H1 (cell line): ENCODE data around the gene PGLYRP4. TPM values are rescaled to one million over a fixed set of nuclear protein-coding genes. Genes with fewer than 3 reads are reported as not detected.

Experiments
- CTCF ChIA-PET: fragments of 300-600 bp; sonication (Branson Sonifier 250); formaldehyde crosslinking; loops from one replicate; lab custom pipeline; 2021; ENCODE audit not compliant: partially characterized antibody; lab: Charles Lee
- POLR2A ChIA-PET: fragments of 300-600 bp; sonication (Branson Sonifier 250); formaldehyde crosslinking; loops from one replicate; lab custom pipeline; 2021; ENCODE audit warnings: inconsistent platforms; ENCODE audit not compliant: partially characterized antibody; lab: Charles Lee
- DNase-seq, 2 experiments: peaks; one replicate each; pipeline versions ENCODE4 v3.0.0 to v3.0.0-alpha.2; 2010 to 2022; ENCODE audit warnings: low spot score in 2 of 2, low read depth in 1 of 2, mixed read lengths in 1 of 2
- FAIRE-seq: peaks from 2 replicates; lab custom pipeline; 2011; peaks lifted over from hg19 to GRCh38; lab: Jason Lieb, UNC
- H2AFZ ChIP-seq: 2 replicates; pipeline ENCODE4 v1.8.1; 2012; ENCODE audit warnings: low read length, inconsistent platforms
- H2AK5ac ChIP-seq: 2 replicates; pipeline ENCODE4 v1.6.1; 2013; ENCODE audit warnings: low read depth, low read length
- H2BK120ac ChIP-seq: replicated peaks from 2 replicates; pipeline ENCODE3; 2013; ENCODE audit warnings: low read depth, low read length, inconsistent platforms
- H2BK12ac ChIP-seq: 2 replicates; pipeline ENCODE4 v1.6.1; 2013; ENCODE audit warnings: low read depth, low read length
- H2BK15ac ChIP-seq: 2 replicates; pipeline ENCODE4 v1.6.1; 2013; ENCODE audit warnings: low read length
- H2BK20ac ChIP-seq: 2 replicates; pipeline ENCODE4 v1.6.1; 2013; ENCODE audit warnings: low read length
- H2BK5ac ChIP-seq: 2 replicates; pipeline ENCODE4 v1.6.1; 2013; ENCODE audit warnings: low read depth, low read length
- H3K14ac ChIP-seq: 2 replicates; pipeline ENCODE4 v1.6.1; 2013; ENCODE audit warnings: inconsistent platforms; ENCODE audit not compliant: insufficient read length
- H3K18ac ChIP-seq: 2 replicates; pipeline ENCODE4 v1.6.1; 2013; ENCODE audit warnings: low read length; ENCODE audit errors: extremely low read depth
- H3K23ac ChIP-seq: 2 replicates; pipeline ENCODE4 v1.6.1; 2013; ENCODE audit warnings: inconsistent platforms; ENCODE audit not compliant: insufficient read length
- H3K23me2 ChIP-seq: 2 replicates; pipeline ENCODE4 v1.6.1; 2013; ENCODE audit warnings: low read depth, low read length
- H3K27ac ChIP-seq: 2 replicates; pipeline ENCODE4 v1.6.1; 2011; ENCODE audit warnings: low read depth, low read length, inconsistent platforms
- H3K27me3 ChIP-seq, 4 experiments: replicated peaks in 1 of 4; 1 replicate in 1 of 4; 2 replicates in 3 of 4; pipeline versions ENCODE4 v1.6.1 to v1.8.1; 2011 to 2013; ENCODE audit warnings: low read length in 3 of 4, mild to moderate bottlenecking in 3 of 4, inconsistent platforms in 2 of 4, mixed read lengths in 2 of 4, moderate library complexity in 1 of 4; ENCODE audit not compliant: control insufficient read depth in 3 of 4, insufficient read depth in 3 of 4; ENCODE audit errors: extremely low read depth in 1 of 4
- H3K36me3 ChIP-seq, 4 experiments: 2 replicates each; pipeline versions ENCODE4 v1.6.1 to v1.8.1; 2011 to 2013; ENCODE audit warnings: mild to moderate bottlenecking in 4 of 4, low read length in 3 of 4, moderate library complexity in 2 of 4, control low read depth in 1 of 4, inconsistent platforms in 1 of 4; ENCODE audit not compliant: insufficient read depth in 4 of 4, control insufficient read depth in 2 of 4
- H3K4ac ChIP-seq: replicated peaks from 2 replicates; pipeline ENCODE3; 2013; ENCODE audit warnings: low read length, low read depth, mixed read lengths, inconsistent platforms; ENCODE audit not compliant: insufficient read length
- H3K4me1 ChIP-seq, 4 experiments: replicated peaks in 1 of 4; 1 replicate in 1 of 4; 2 replicates in 3 of 4; pipeline versions ENCODE4 v1.6.1 to v1.8.1; 2011 to 2013; ENCODE audit warnings: low read length in 3 of 4, inconsistent platforms in 2 of 4, mixed read lengths in 1 of 4; ENCODE audit not compliant: insufficient read depth in 4 of 4, control insufficient read depth in 3 of 4
- H3K4me2 ChIP-seq, 2 experiments: 2 replicates each; pipeline versions ENCODE4 v1.6.1 to v1.8.1; 2011 to 2013; ENCODE audit warnings: low read depth in 2 of 2, low read length in 2 of 2, control low read depth in 1 of 2, inconsistent platforms in 1 of 2, mild to moderate bottlenecking in 1 of 2; ENCODE audit not compliant: insufficient read depth in 1 of 2
- H3K4me3 ChIP-seq, 4 experiments: fragments of 200-600, 300-600 bp in 1 of 4; sonication (generic), shearing (Covaris generic), sonication (Bioruptor Twin) in 1 of 4; 2 replicates each; pipeline versions ENCODE4 v1.5.1 to v1.8.1; 2011 to 2016; ENCODE audit warnings: low read length in 4 of 4, low read depth in 3 of 4, control low read depth in 2 of 4, inconsistent platforms in 2 of 4, mild to moderate bottlenecking in 2 of 4, mixed read lengths in 1 of 4, moderate library complexity in 1 of 4; ENCODE audit not compliant: insufficient read depth in 2 of 4; ENCODE audit errors: extremely low read depth in 1 of 4
- H3K56ac ChIP-seq: replicated peaks from 2 replicates; pipeline ENCODE3; 2013; ENCODE audit warnings: low read depth, mild to moderate bottlenecking, mixed read lengths, low read length, inconsistent platforms; ENCODE audit not compliant: insufficient read length
- H3K79me1 ChIP-seq: 2 replicates; pipeline ENCODE4 v1.6.1; 2013; ENCODE audit warnings: low read depth, low read length, control low read depth
- H3K79me2 ChIP-seq, 2 experiments: 2 replicates each; pipeline versions ENCODE4 v1.6.1 to v1.8.1; 2012 to 2013; ENCODE audit warnings: low read length in 2 of 2, mild to moderate bottlenecking in 2 of 2, inconsistent platforms in 1 of 2; ENCODE audit not compliant: insufficient read depth in 2 of 2, control insufficient read depth in 1 of 2
- H3K9ac ChIP-seq, 4 experiments: replicated peaks in 1 of 4; 1 replicate in 1 of 4; 2 replicates in 3 of 4; pipeline versions ENCODE4 v1.6.1 to v1.8.1; 2011 to 2013; ENCODE audit warnings: low read depth in 3 of 4, low read length in 3 of 4, control low read depth in 2 of 4, mild to moderate bottlenecking in 2 of 4, moderate library complexity in 2 of 4, inconsistent platforms in 1 of 4; ENCODE audit errors: extremely low read depth in 1 of 4
- H3K9me3 ChIP-seq, 2 experiments: 2 replicates each; pipeline versions ENCODE4 v1.6.1 to v1.8.1; 2012 to 2013; ENCODE audit warnings: mild to moderate bottlenecking in 2 of 2, moderate library complexity in 2 of 2, control low read depth in 1 of 2, inconsistent platforms in 1 of 2, low read depth in 1 of 2, low read length in 1 of 2, mixed read lengths in 1 of 2; ENCODE audit not compliant: insufficient read depth in 2 of 2
- H4K20me1 ChIP-seq, 2 experiments: replicated peaks in 1 of 2; 2 replicates each; pipeline versions ENCODE3 to v1.8.1; 2011 to 2013; ENCODE audit warnings: inconsistent platforms in 2 of 2, low read length in 2 of 2, mild to moderate bottlenecking in 1 of 2; ENCODE audit not compliant: insufficient read depth in 2 of 2, control insufficient read depth in 1 of 2
- H4K5ac ChIP-seq: 2 replicates; pipeline ENCODE4 v1.6.1; 2013; ENCODE audit warnings: low read length, low read depth, mixed read lengths, inconsistent platforms; ENCODE audit not compliant: insufficient read length
- H4K8ac ChIP-seq: 2 replicates; pipeline ENCODE4 v1.8.0; 2013; ENCODE audit warnings: mild to moderate bottlenecking, moderate library complexity, low read length, inconsistent platforms; ENCODE audit not compliant: insufficient read depth; ENCODE audit errors: extremely low read depth
- H4K91ac ChIP-seq: replicated peaks from 2 replicates; pipeline ENCODE3; 2013; ENCODE audit warnings: low read length, mixed read lengths, inconsistent platforms; ENCODE audit not compliant: insufficient read length
- CBX5 ChIP-seq: fragments of 300-800, 300-1000 bp; sonication (generic); IDR thresholded peaks from 2 replicates; pipeline ENCODE4 v1.7.1; 2016; ENCODE audit warnings: antibody characterized with exemption, low read length, low read depth
- CBX8 ChIP-seq: fragments of 300-800, 300-1000 bp; sonication (generic); IDR thresholded peaks from 2 replicates; pipeline ENCODE4 v1.7.1; 2016; ENCODE audit warnings: low read depth, low read length, borderline replicate concordance
- CEBPB ChIP-seq: IDR thresholded peaks from 2 replicates; pipeline ENCODE4 v1.6.1; 2012; ENCODE audit warnings: low read depth, low read length
- CHD1 ChIP-seq: IDR thresholded peaks from 2 replicates; pipeline ENCODE4 v1.6.1; 2012; ENCODE audit warnings: low read depth, low read length, improper control_type of control experiment
- CREB1 ChIP-seq: IDR thresholded peaks from 2 replicates; pipeline ENCODE4 v1.6.1; 2012; ENCODE audit warnings: inconsistent platforms
- HDAC2 ChIP-seq, 2 experiments: fragments of 300-600 bp in 1 of 2; sonication (generic) in 1 of 2; IDR thresholded peaks; 2 replicates each; pipeline ENCODE4 v1.6.1; 2011 to 2012; ENCODE audit warnings: low read depth in 2 of 2, low read length in 2 of 2, mild to moderate bottlenecking in 2 of 2, moderate library complexity in 2 of 2, borderline replicate concordance in 1 of 2, inconsistent platforms in 1 of 2
- KDM1A ChIP-seq: fragments of 200-600, 300-600 bp; sonication (generic); IDR thresholded peaks from 2 replicates; pipeline ENCODE4 v1.7.1; 2016; ENCODE audit warnings: mild to moderate bottlenecking, low read length, borderline replicate concordance
- PHF8 ChIP-seq: fragments of 200-600 bp; sonication (generic); conservative IDR thresholded peaks from 2 replicates; pipeline ENCODE4 v1.7.1; 2012; ENCODE audit warnings: low read depth, mild to moderate bottlenecking, inconsistent platforms, low read length, moderate library complexity
- POLR2A ChIP-seq, 2 experiments: IDR thresholded peaks; 1 replicate in 1 of 2; 2 replicates in 1 of 2; pipeline ENCODE4 v1.6.1; 2011; ENCODE audit warnings: low read depth in 2 of 2, low read length in 2 of 2, mild to moderate bottlenecking in 2 of 2; ENCODE audit errors: control extremely low read depth in 1 of 2
- RBBP5 ChIP-seq: IDR thresholded peaks from 2 replicates; pipeline ENCODE4 v1.7.1; 2012; ENCODE audit warnings: low read depth, mild to moderate bottlenecking, inconsistent platforms, low read length, moderate library complexity, borderline replicate concordance
- SIRT6 ChIP-seq: IDR thresholded peaks from one replicate; pipeline ENCODE4 v1.7.1; 2012; ENCODE audit warnings: low read length, inconsistent platforms
- SP2 ChIP-seq: IDR thresholded peaks from 2 replicates; pipeline ENCODE4 v1.6.1; 2012; ENCODE audit warnings: mild to moderate bottlenecking, low read length, inconsistent platforms
- TBP ChIP-seq: IDR thresholded peaks from 2 replicates; pipeline ENCODE4 v1.6.1; 2011; ENCODE audit warnings: low read depth, low read length, improper control_type of control experiment
- WGBS, 2 experiments: shearing (Covaris generic) in 1 of 2; methylation state at CpG; one replicate each; pipeline versions ENCODE4 v1.1.6 to v1.1.7; 2013 to 2015; ENCODE audit warnings: low lambda C conversion rate in 2 of 2, mixed read lengths in 2 of 2, inconsistent platforms in 1 of 2, low coverage in 1 of 2, missing lambda C conversion rate in 1 of 2; ENCODE audit not compliant: insufficient replicate concordance in 2 of 2, insufficient coverage in 1 of 2, insufficient read length in 1 of 2; ENCODE audit errors: extremely low coverage in 1 of 2, missing lambda C conversion rate in 1 of 2; 5-methylcytosine and 5-hydroxymethylcytosine counted together
- polyA plus RNA-seq, 7 experiments: library from polyadenylated mRNA; depleted of rRNA in 3 of 7; stranded (reverse) in 5 of 7; unstranded in 2 of 7; fragments of >200 nt in 5 of 7; fragments of 200-250 nt in 2 of 7; gene quantifications; 1 replicate in 5 of 7; 2 replicates in 1 of 7; 4 replicates in 1 of 7; pipeline versions ENCODE4 v1.2.1 to v1.2.3, GENCODE V29; 2011 to 2013; ENCODE audit warnings: missing spikeins in 2 of 7, mixed read lengths in 2 of 7
- total RNA-seq: library from RNA; stranded (reverse); fragmentation: NEBNext Ultra II Directional; extraction: Animal tissue kit (Norgen Biotek cat#: 25700); gene quantifications from 2 replicates; pipeline ENCODE4 v1.2.1, GENCODE V29; 2021

The PGLYRP4 gene
- total and polyA plus RNA-seq, 2 of the 8 experiments (the other 6 are each of a cell fraction or from before 2014, with no cell fraction given), result not detected

GRCh38 chr1:153390938-153391710 lies 42.5 kb upstream of the PGLYRP4 start, which contains the start of gene S100A8:
TSS of gene S100A8 (minus strand) at chr1:153391073. CDS start at chr1:153390535, 538 bp downstream.
- Histone ChIP-seq H3K4me2 (no peak within 1 kb of the TSS), H3K23me2 (no peaks in the 10 kb centered on the region), H3K79me2 (no peaks in the 10 kb centered on the region), H3K23ac (no peak within 1 kb of the TSS), H2AFZ (no peak within 1 kb of the TSS), H4K91ac (no peak within 1 kb of the TSS), H2AK5ac (no peak within 1 kb of the TSS), H2BK20ac (no peak within 1 kb of the TSS), H3K27ac (no peak within 1 kb of the TSS), H3K4me1 (no peaks in the 10 kb centered on the region), H2BK12ac (no peak within 1 kb of the TSS), H2BK5ac (no peak within 1 kb of the TSS), H3K9me3 (no peaks in the 10 kb centered on the region), H3K27me3 (peaks cover 0 to 2% (median 0%) of the 10 kb centered on the region in 4 experiments; a peak in 1 of 7 replicates), H4K5ac (no peak within 1 kb of the TSS), H2BK15ac (no peak within 1 kb of the TSS), H3K56ac (no peak within 1 kb of the TSS), H3K4me3 (no peak within 1 kb of the TSS), H3K36me3 (no peaks in the 10 kb centered on the region), H4K20me1 (no peaks in the 10 kb centered on the region), H2BK120ac (no peak within 1 kb of the TSS), H3K9ac (no peak within 1 kb of the TSS), H3K4ac (no peak within 1 kb of the TSS), H3K18ac (no peak within 1 kb of the TSS), H3K79me1 (no peaks in the 10 kb centered on the region), H4K8ac (no peak within 1 kb of the TSS), H3K14ac (no peak within 1 kb of the TSS)
- ChIA-PET POLR2A (interaction anchor here (1.2 kb wide), 1 partner anchor 23 kb away, joined by 3 read pairs; no protein-coding TSS in a partner anchor), CTCF (interaction anchor here (1.0 to 2.7 kb wide), 5 partner anchors 9 to 104 kb away, joined by 3 to 10 read pairs (median 7); no protein-coding TSS in a partner anchor)
- 85% methylated on average over 7 of the region's 7 CpGs; no CpG with 5 or more reads in 1 of the 2 experiments for WGBS, 2 experiments
- no peak for FAIRE-seq
- DNase-seq, result no peak
- TF ChIP-seq CBX5, result no peak
- TF ChIP-seq CHD1, result no peak
- TF ChIP-seq POLR2A (IDR thresholded peaks at IDR 0.05; ENCODE audit: control extremely low read depth in 1 of 2, low read depth in 2 of 2, low read length in 2 of 2), result no peak
- no peak for TF ChIP-seq CEBPB
- TF ChIP-seq CREB1, result no peak
- no peak for TF ChIP-seq HDAC2 (IDR thresholded peaks at IDR 0.05; ENCODE audit: borderline replicate concordance in 1 of 2, low read depth in 2 of 2, low read length in 2 of 2)
- TF ChIP-seq PHF8, result no peak
- no peak for TF ChIP-seq TBP
- TF ChIP-seq SP2, result no peak
- no peak for TF ChIP-seq CBX8
- no peak for TF ChIP-seq SIRT6
- TF ChIP-seq RBBP5, result no peak
- no peak for TF ChIP-seq KDM1A
